Thoracic aorta (tissue), 2 donors: ENCODE data around the gene LIG4. TPM values are rescaled to one million over a fixed set of nuclear protein-coding genes. Genes with fewer than 3 reads are reported as not detected.

Experiments used
- ATAC-seq: fragments of 150-250 bp; one replicate; pipeline ENCODE4 v1.8.0; 2017; ENCODE audit warnings: low read depth; ENCODE audit not compliant: insufficient number of reproducible peaks, low FRiP score
- DNase-seq: peaks from one replicate; pipeline ENCODE4 v3.0.0-alpha.2; 2020; ENCODE audit warnings: low spot score
- H3K27ac ChIP-seq, 2 donors: fragments of 200-600 bp; sonication (generic); 1 replicate in 1 of 2; 2 replicates in 1 of 2; pipeline ENCODE4 v1.5.1; 2016; ENCODE audit warnings: mild to moderate bottlenecking in 2 of 2, moderate library complexity in 2 of 2
- H3K27me3 ChIP-seq: fragments of 200-600 bp; sonication (generic); replicated peaks from 2 replicates; pipeline ENCODE4 v1.6.0; 2016; ENCODE audit warnings: mild to moderate bottlenecking; ENCODE audit not compliant: insufficient read depth
- H3K36me3 ChIP-seq: fragments of 200-600 bp; sonication (generic); one replicate; pipeline ENCODE4 v1.5.1; 2016
- H3K4me1 ChIP-seq, 2 donors: fragments of 200-600 bp; sonication (generic); 1 replicate in 1 of 2; 2 replicates in 1 of 2; pipeline versions ENCODE4 v1.5.1 to v1.6.0; 2016; ENCODE audit warnings: low read depth in 2 of 2, mild to moderate bottlenecking in 1 of 2; ENCODE audit not compliant: control insufficient read depth in 1 of 2
- H3K4me3 ChIP-seq: fragments of 200-600 bp; sonication (generic); 2 replicates; pipeline ENCODE4 v1.5.1; 2016; ENCODE audit warnings: mild to moderate bottlenecking
- H3K9me3 ChIP-seq: fragments of 200-600 bp; sonication (generic); 2 replicates; pipeline ENCODE4 v1.5.1; 2016
- total RNA-seq, 2 donors: library from RNA; depleted of rRNA; stranded (reverse); fragments of >200 nt; gene quantifications; one replicate each; pipeline versions ENCODE4 v1.1.0 to v1.2.3, GENCODE V29; 2016
- TF ChIP-seq, protein P1 (sequence below): fragments of 200-600 bp; sonication (generic); IDR thresholded peaks from one replicate; pipeline ENCODE4 v1.5.1; 2019; ENCODE audit warnings: antibody characterized with exemption

LIG4 gene
- total RNA-seq, 2 donors from 2014 or later: 7.8 to 11.9 TPM

DNA sequence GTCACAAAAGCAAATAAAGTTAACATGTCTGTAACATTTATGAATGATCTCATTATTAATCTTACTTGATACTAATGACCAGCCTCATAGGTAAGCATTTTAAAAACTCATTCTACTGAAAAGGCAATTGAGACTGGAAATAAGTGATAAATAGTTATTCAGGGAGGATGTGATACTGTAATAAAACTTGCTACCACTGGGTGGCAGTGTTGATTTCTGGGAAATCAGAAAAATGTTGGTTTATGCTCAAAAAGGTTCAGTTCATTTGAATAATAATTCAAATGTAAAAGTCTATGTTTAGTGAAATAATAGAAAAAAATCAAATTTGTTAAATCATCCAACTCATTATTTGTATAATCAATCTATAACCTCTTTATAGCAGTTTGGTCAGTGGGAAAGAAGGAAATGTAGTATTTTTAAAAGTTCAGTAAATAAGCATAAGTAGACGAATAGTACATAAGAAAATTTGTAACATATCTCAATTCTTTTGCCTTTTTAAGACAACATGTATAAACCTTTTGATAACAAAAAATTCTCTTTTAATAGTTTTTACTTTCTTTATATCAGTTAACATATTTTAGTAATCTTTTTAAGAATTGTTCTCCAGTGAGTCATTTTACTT, 12.4 kb upstream of the LIG4 start:
- Histone ChIP-seq H3K4me3 (no peak overlapping the region), H3K27ac (no peak overlapping the region), H3K4me1 (peaks cover 0 to 10% of the 10 kb centered on the region in 2 donors), H3K36me3 (no peaks in the 10 kb centered on the region), H3K9me3 (no peaks in the 10 kb centered on the region), H3K27me3 (no peaks in the 10 kb centered on the region)
- DNase-seq (no peak), ATAC-seq (no peak)
- TF ChIP-seq, protein P1, sequence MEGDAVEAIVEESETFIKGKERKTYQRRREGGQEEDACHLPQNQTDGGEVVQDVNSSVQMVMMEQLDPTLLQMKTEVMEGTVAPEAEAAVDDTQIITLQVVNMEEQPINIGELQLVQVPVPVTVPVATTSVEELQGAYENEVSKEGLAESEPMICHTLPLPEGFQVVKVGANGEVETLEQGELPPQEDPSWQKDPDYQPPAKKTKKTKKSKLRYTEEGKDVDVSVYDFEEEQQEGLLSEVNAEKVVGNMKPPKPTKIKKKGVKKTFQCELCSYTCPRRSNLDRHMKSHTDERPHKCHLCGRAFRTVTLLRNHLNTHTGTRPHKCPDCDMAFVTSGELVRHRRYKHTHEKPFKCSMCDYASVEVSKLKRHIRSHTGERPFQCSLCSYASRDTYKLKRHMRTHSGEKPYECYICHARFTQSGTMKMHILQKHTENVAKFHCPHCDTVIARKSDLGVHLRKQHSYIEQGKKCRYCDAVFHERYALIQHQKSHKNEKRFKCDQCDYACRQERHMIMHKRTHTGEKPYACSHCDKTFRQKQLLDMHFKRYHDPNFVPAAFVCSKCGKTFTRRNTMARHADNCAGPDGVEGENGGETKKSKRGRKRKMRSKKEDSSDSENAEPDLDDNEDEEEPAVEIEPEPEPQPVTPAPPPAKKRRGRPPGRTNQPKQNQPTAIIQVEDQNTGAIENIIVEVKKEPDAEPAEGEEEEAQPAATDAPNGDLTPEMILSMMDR: peak; percentile 77

DNA sequence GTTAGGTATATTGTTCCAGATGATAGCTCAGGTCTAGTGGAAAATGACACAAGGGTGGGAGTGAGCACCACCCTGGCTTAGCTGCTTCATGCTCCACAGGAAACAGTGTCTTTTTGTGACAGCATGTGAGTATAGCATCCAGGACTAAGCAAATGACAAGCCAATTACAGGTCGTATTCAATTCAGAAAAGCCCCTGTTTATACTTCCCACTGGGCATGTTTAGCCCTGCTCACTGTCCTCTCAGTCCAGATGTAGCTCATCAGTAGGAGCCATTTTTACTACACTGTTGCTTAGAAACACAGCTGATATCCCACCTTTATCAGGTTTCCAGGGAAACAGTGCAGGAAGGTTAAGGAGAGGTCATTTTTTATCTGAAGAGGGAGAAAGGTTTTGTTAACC, 10.8 kb upstream of the LIG4 start:
- H3K4me1 ChIP-seq: peaks cover 0 to 16% of the 10 kb centered on the region in 2 donors
- H3K9me3 ChIP-seq: no peaks in the 10 kb centered on the region
- ATAC-seq: no peak
- H3K4me3 ChIP-seq: no peak overlapping the region
- TF ChIP-seq, protein P1: no peak
- no peaks in the 10 kb centered on the region for H3K27me3 ChIP-seq
- no peaks in the 10 kb centered on the region for H3K36me3 ChIP-seq
- no peak for DNase-seq
- H3K27ac ChIP-seq: no peak overlapping the region

DNA sequence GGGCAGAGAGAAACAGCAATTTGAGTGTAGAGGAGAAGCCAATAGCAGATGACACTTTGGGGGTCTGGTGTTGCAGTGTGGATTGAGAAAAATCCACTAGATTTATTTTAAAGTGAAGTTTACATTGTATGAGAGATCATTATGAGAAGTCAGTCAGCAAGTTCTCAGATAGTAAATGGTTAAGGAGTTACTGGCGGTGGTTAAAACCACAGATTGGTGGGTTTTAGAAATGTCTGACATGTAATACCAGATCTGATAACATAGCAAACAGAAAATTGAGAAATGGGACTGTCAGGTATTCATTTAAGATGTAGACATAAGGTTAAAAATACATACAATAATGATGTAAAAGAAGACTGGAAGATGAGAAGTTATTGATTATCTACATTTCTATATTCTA, 10.1 kb upstream of the LIG4 start:
- Histone ChIP-seq H3K4me1 (peaks cover 1 to 23% of the 10 kb centered on the region in 2 donors), H3K9me3 (no peaks in the 10 kb centered on the region), H3K36me3 (no peaks in the 10 kb centered on the region), H3K27ac (no peak overlapping the region), H3K27me3 (no peaks in the 10 kb centered on the region), H3K4me3 (no peak overlapping the region)
- TF ChIP-seq, protein P1: no peak
- ATAC-seq: no peak
- no peak for DNase-seq

DNA sequence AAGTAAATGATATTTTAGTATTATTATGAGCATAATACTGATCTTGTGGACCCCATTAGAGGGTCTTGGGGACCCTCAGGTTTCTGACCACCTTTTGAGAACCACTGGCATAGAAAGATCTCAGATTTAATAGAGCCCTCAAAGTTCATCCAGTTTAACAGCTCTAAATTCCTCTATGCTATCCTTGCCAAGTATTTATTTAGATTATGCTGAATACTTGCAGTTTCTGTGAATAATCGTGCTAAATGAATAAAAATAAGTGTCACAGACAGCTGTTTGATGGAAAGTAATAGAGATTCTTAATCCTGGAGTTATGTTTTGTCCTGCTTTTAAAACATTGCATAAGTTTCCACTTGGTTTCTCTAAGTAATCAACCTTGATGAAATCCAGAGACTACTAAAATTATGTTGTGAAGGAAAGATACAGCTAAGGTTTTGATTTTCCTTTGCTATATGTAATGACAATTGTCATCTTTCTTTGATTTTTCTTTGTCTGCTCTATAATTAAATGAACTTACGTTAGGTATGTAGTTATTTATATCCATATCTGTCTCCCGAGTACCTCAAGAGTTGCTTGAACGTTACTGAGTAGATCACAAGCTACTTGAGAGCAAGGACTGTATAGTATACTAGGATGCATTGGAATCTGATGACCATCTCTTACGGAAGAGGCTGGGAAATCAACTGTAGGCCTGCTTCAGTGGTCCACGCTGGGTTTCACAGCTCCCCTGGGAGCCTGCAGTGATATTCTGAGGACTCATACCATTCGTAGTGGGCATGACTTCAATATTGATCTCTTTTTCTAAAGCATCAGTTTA, 8.6 kb upstream of the LIG4 start:
- TF ChIP-seq, protein P1: no peak
- Histone ChIP-seq H3K27ac (no peak overlapping the region), H3K36me3 (no peaks in the 10 kb centered on the region), H3K4me3 (no peak overlapping the region), H3K4me1 (peaks cover 12 to 39% of the 10 kb centered on the region in 2 donors), H3K9me3 (no peaks in the 10 kb centered on the region), H3K27me3 (no peaks in the 10 kb centered on the region)
- ATAC-seq (no peak), DNase-seq (no peak)

DNA sequence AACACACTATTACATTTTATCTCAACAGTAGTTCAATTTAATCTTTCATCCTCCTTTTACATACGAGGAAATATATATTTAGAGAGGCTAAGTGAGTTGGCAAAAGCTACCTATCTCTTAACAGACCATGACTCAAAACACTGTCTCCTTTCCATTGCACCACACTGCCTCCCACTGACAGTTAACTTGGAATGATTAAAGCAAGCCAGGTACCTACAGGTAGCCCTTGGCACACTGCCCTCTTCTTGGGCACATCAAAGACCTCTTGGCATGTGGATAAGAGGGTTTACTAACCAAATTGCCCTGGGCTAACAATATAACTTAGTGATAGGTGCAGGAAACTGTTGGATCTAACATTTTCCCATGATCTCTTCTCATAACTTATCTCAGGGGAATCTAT, 4.7 kb upstream of the LIG4 start:
- DNase-seq (no peak), ATAC-seq (no peak)
- Histone ChIP-seq H3K27ac (no peak overlapping the region), H3K4me3 (peak overlapping the region; percentile 80), H3K9me3 (no peaks in the 10 kb centered on the region), H3K36me3 (no peaks in the 10 kb centered on the region), H3K4me1 (peaks cover 22 to 62% of the 10 kb centered on the region in 2 donors), H3K27me3 (no peaks in the 10 kb centered on the region)
- TF ChIP-seq, protein P1: no peak
